ENCODE results near the gene ILF2. TPM values are rescaled to one million over a fixed set of nuclear protein-coding genes. Genes with fewer than 3 reads are reported as not detected.

ILF2 gene
- polyA plus RNA-seq, 1 donor (not counting 4 experiments of a cell fraction or from before 2014, with no cell fraction given): 232 TPM

DNA sequence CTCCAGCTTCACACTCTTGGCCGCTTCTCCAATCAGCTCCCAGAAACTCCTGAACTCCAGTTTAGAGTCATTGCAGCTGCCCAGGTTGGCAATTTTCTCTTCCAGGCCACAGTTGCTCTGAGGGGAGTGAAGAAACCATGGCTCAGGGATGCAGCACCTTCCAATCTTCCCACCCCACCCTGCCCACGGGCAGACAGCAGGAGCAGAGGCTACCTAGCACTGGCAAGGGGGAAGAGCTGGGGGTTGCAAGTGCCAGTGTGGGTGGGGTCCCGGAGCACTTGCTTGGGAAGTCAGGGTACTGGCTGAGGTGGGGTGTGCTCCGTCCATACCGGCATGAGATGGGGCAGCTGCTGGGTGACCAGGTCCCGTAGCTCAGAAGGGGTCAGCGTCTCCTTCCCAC lies 55.9 kb downstream of the ILF2 start:
- Histone ChIP-seq H3K36me3 (ENCODE audit: control insufficient read depth in 2 of 2, extremely low read depth in 1 of 2, insufficient read depth in 2 of 2, low read length in 2 of 2) (peaks cover 8 to 40% of the 10 kb centered on the region in 2 experiments), H4K20me1 (ENCODE audit: control insufficient read depth, extremely low read depth, insufficient read depth, low read length) (no peaks in the 10 kb centered on the region), H3K27me3 (ENCODE audit: control insufficient read depth, extremely low read depth, insufficient read depth, low read length) (no peaks in the 10 kb centered on the region), H3K4me3 (ENCODE audit: control insufficient read depth in 2 of 3, extremely low read depth in 1 of 3, insufficient read depth in 2 of 3, low read depth in 1 of 3, low read length in 3 of 3) (peak overlapping the region; percentile 90 to 100 (median 98)), H3K4me1 (ENCODE audit: control insufficient read depth, extremely low read depth, insufficient read depth, low read length) (peaks cover 36% of the 10 kb centered on the region), H2AFZ (ENCODE audit: control insufficient read depth, low read length) (no peak overlapping the region), H3K79me2 (ENCODE audit: control insufficient read depth, insufficient read depth, low read length) (peaks cover 59% of the 10 kb centered on the region), H3K9me1 (ENCODE audit: control insufficient read depth, extremely low read depth, insufficient read depth, low read length) (no peaks in the 10 kb centered on the region), H3K4me2 (ENCODE audit: control insufficient read depth, extremely low read depth, insufficient read depth, low read depth, low read length) (peak overlapping the region; percentile 86), H3K27ac (ENCODE audit: control insufficient read depth, insufficient read depth, low read length) (peak overlapping the region; percentile 99), H3K9ac (ENCODE audit: control insufficient read depth, extremely low read depth, insufficient read depth, low read length) (peak overlapping the region; percentile 99), H3K9me3 (ENCODE audit: control insufficient read depth, low read depth, low read length) (no peaks in the 10 kb centered on the region)
- dilution Hi-C loops (cut with MboI; ENCODE audit: extremely low pct_ligation_motif_present, low sequenced_read_pairs): no loop called here
- TF ChIP-seq, protein P1, sequence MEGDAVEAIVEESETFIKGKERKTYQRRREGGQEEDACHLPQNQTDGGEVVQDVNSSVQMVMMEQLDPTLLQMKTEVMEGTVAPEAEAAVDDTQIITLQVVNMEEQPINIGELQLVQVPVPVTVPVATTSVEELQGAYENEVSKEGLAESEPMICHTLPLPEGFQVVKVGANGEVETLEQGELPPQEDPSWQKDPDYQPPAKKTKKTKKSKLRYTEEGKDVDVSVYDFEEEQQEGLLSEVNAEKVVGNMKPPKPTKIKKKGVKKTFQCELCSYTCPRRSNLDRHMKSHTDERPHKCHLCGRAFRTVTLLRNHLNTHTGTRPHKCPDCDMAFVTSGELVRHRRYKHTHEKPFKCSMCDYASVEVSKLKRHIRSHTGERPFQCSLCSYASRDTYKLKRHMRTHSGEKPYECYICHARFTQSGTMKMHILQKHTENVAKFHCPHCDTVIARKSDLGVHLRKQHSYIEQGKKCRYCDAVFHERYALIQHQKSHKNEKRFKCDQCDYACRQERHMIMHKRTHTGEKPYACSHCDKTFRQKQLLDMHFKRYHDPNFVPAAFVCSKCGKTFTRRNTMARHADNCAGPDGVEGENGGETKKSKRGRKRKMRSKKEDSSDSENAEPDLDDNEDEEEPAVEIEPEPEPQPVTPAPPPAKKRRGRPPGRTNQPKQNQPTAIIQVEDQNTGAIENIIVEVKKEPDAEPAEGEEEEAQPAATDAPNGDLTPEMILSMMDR (optimal IDR thresholded peaks at IDR 0.05 in 1 of 3, IDR thresholded peaks at IDR 0.05 in 1 of 3, conservative IDR thresholded peaks at IDR 0.05 in 1 of 3; ENCODE audit: extremely low read depth in 1 of 3, insufficient read depth in 2 of 3, low read length in 3 of 3): no peak
- no peak for TF ChIP-seq EZH2 (IDR thresholded peaks at IDR 0.05; ENCODE audit: low read length)
- FAIRE-seq (no peak), DNase-seq (ENCODE audit: low read depth, low spot score) (no peak)

DNA sequence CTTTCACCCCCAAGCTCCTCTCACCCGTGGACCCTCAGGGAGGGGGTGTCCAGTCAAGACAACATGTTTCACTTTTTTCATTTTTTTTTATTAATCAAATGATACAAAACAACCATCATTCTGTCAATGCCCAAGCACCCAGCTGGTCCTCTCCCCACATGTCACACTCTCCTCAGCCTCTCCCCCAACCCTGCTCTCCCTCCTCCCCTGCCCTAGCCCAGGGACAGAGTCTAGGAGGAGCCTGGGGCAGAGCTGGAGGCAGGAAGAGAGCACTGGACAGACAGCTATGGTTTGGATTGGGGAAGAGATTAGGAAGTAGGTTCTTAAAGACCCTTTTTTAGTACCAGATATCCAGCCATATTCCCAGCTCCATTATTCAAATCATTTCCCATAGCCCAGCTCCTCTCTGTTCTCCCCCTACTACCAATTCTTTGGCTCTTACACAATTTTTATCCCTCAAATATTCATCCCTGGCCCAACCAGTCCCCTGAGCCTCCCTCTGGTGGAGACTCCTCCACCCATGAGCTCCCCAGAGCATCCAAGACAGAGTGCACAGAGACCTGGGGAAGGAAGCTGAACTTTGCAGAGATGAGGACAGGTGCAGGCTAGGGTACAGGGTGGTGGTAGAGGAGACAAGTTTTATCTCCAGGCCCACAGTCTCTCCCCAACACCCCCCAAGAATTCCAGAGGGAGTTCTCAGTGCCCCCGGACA lies 56.4 kb downstream of the ILF2 start:
- DNase-seq (ENCODE audit: low read depth, low spot score): no peak
- no peaks in the 10 kb centered on the region for H4K20me1 ChIP-seq (ENCODE audit: control insufficient read depth, extremely low read depth, insufficient read depth, low read length)
- dilution Hi-C loops (cut with MboI; ENCODE audit: extremely low pct_ligation_motif_present, low sequenced_read_pairs): no loop called here
- no peak for FAIRE-seq
- H3K27ac ChIP-seq (ENCODE audit: control insufficient read depth, insufficient read depth, low read length): peak overlapping the region; percentile 99
- peak overlapping the region; percentile 99 for H3K9ac ChIP-seq (ENCODE audit: control insufficient read depth, extremely low read depth, insufficient read depth, low read length)
- peaks cover 61% of the 10 kb centered on the region for H3K79me2 ChIP-seq (ENCODE audit: control insufficient read depth, insufficient read depth, low read length)
- H3K4me2 ChIP-seq (ENCODE audit: control insufficient read depth, extremely low read depth, insufficient read depth, low read depth, low read length): peak overlapping the region; percentile 86
- no peaks in the 10 kb centered on the region for H3K9me3 ChIP-seq (ENCODE audit: control insufficient read depth, low read depth, low read length)
- H3K36me3 ChIP-seq (ENCODE audit: control insufficient read depth in 2 of 2, extremely low read depth in 1 of 2, insufficient read depth in 2 of 2, low read length in 2 of 2): peaks cover 8 to 36% of the 10 kb centered on the region in 2 experiments
- H3K27me3 ChIP-seq (ENCODE audit: control insufficient read depth, extremely low read depth, insufficient read depth, low read length): no peaks in the 10 kb centered on the region
- no peak for TF ChIP-seq EZH2 (IDR thresholded peaks at IDR 0.05; ENCODE audit: low read length)
- TF ChIP-seq, protein P1 (optimal IDR thresholded peaks at IDR 0.05 in 1 of 3, IDR thresholded peaks at IDR 0.05 in 1 of 3, conservative IDR thresholded peaks at IDR 0.05 in 1 of 3; ENCODE audit: extremely low read depth in 1 of 3, insufficient read depth in 2 of 3, low read length in 3 of 3): peak in 1 of 3 experiments; percentile 28
- H3K4me3 ChIP-seq (ENCODE audit: control insufficient read depth in 2 of 3, extremely low read depth in 1 of 3, insufficient read depth in 2 of 3, low read depth in 1 of 3, low read length in 3 of 3): peak overlapping the region; percentile 90 to 100 (median 98)
- peaks cover 42% of the 10 kb centered on the region for H3K4me1 ChIP-seq (ENCODE audit: control insufficient read depth, extremely low read depth, insufficient read depth, low read length)
- no peak overlapping the region for H2AFZ ChIP-seq (ENCODE audit: control insufficient read depth, low read length)
- no peaks in the 10 kb centered on the region for H3K9me1 ChIP-seq (ENCODE audit: control insufficient read depth, extremely low read depth, insufficient read depth, low read length)

Measured in keratinocyte (primary cell).